SK-N-SH (cell line): ENCODE measurements around the gene NOCT.
"Not testable (repeated sequence)": the region's sequence is repeated elsewhere in the genome, so short reads cannot be mapped to it uniquely, and the experiment has no call there.

ENCODE experiments used
- CTCF ChIP-seq: fragments of 200-600 bp; sonication (generic); IDR thresholded peaks from 2 replicates; pipeline ENCODE4 v1.6.1; 2017; ENCODE audit warnings: antibody characterized with exemption, mild to moderate bottlenecking, moderate library complexity
- EP300 ChIP-seq, 2 experiments: IDR thresholded peaks; 2 replicates each; pipeline versions ENCODE4 v1.4.0 to v1.6.1; 2012; ENCODE audit warnings: borderline replicate concordance in 1 of 2, low read depth in 1 of 2, low read length in 1 of 2
- GABPA ChIP-seq: IDR thresholded peaks from 2 replicates; pipeline ENCODE4 v1.4.0; 2012; ENCODE audit warnings: low read depth, mild to moderate bottlenecking
- MEF2A ChIP-seq: IDR thresholded peaks from 2 replicates; pipeline ENCODE4 v1.4.0; 2012; ENCODE audit warnings: low read depth, borderline replicate concordance
- NFIC ChIP-seq: IDR thresholded peaks from 2 replicates; pipeline ENCODE4 v1.4.0; 2012; ENCODE audit warnings: borderline replicate concordance
- POLR2AphosphoS5 ChIP-seq: IDR thresholded peaks from 2 replicates; pipeline ENCODE4 v1.6.1; 2012; ENCODE audit warnings: low read depth, low read length
- RAD21 ChIP-seq: IDR thresholded peaks from 2 replicates; pipeline ENCODE4 v1.6.1; 2012; ENCODE audit warnings: mild to moderate bottlenecking, low read length
- RCOR1 ChIP-seq: fragments of 150-350 bp; IDR thresholded peaks from 2 replicates; pipeline ENCODE4 v1.6.1; 2017; ENCODE audit warnings: antibody characterized with exemption, low read length
- SMC3 ChIP-seq: IDR thresholded peaks from 2 replicates; pipeline ENCODE4 v1.6.1; 2012; ENCODE audit warnings: low read depth, low read length, improper control_type of control experiment
- TAF1 ChIP-seq: IDR thresholded peaks from 2 replicates; pipeline ENCODE4 v1.6.1; 2012; ENCODE audit warnings: low read depth, mild to moderate bottlenecking, low read length, moderate library complexity, borderline replicate concordance
- TCF12 ChIP-seq: IDR thresholded peaks from 2 replicates; pipeline ENCODE4 v1.4.0; 2012
- USF2 ChIP-seq: fragments of 150-350 bp; IDR thresholded peaks from 2 replicates; pipeline ENCODE4 v1.6.1; 2017; ENCODE audit warnings: antibody characterized with exemption, low read length, low read depth, borderline replicate concordance
- TF ChIP-seq, protein P1 (sequence below): IDR thresholded peaks from 2 replicates; pipeline ENCODE4 v1.6.1; 2012; ENCODE audit warnings: mild to moderate bottlenecking, low read depth, low read length, moderate library complexity
- TF ChIP-seq, protein P2 (sequence below): IDR thresholded peaks from 2 replicates; pipeline ENCODE4 v1.4.0; 2012; ENCODE audit warnings: low read depth, borderline replicate concordance

- TF ChIP-seq, protein P1, sequence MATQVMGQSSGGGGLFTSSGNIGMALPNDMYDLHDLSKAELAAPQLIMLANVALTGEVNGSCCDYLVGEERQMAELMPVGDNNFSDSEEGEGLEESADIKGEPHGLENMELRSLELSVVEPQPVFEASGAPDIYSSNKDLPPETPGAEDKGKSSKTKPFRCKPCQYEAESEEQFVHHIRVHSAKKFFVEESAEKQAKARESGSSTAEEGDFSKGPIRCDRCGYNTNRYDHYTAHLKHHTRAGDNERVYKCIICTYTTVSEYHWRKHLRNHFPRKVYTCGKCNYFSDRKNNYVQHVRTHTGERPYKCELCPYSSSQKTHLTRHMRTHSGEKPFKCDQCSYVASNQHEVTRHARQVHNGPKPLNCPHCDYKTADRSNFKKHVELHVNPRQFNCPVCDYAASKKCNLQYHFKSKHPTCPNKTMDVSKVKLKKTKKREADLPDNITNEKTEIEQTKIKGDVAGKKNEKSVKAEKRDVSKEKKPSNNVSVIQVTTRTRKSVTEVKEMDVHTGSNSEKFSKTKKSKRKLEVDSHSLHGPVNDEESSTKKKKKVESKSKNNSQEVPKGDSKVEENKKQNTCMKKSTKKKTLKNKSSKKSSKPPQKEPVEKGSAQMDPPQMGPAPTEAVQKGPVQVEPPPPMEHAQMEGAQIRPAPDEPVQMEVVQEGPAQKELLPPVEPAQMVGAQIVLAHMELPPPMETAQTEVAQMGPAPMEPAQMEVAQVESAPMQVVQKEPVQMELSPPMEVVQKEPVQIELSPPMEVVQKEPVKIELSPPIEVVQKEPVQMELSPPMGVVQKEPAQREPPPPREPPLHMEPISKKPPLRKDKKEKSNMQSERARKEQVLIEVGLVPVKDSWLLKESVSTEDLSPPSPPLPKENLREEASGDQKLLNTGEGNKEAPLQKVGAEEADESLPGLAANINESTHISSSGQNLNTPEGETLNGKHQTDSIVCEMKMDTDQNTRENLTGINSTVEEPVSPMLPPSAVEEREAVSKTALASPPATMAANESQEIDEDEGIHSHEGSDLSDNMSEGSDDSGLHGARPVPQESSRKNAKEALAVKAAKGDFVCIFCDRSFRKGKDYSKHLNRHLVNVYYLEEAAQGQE = not testable (repeated sequence)
- TF ChIP-seq CTCF; GABPA; USF2; RAD21; POLR2AphosphoS5; EP300 (IDR thresholded peaks at IDR 0.05; ENCODE audit: borderline replicate concordance in 1 of 2, low read depth in 1 of 2, low read length in 1 of 2); TAF1; MEF2A; SMC3; RCOR1; TCF12; NFIC: not testable (repeated sequence)
- TF ChIP-seq, protein P2, sequence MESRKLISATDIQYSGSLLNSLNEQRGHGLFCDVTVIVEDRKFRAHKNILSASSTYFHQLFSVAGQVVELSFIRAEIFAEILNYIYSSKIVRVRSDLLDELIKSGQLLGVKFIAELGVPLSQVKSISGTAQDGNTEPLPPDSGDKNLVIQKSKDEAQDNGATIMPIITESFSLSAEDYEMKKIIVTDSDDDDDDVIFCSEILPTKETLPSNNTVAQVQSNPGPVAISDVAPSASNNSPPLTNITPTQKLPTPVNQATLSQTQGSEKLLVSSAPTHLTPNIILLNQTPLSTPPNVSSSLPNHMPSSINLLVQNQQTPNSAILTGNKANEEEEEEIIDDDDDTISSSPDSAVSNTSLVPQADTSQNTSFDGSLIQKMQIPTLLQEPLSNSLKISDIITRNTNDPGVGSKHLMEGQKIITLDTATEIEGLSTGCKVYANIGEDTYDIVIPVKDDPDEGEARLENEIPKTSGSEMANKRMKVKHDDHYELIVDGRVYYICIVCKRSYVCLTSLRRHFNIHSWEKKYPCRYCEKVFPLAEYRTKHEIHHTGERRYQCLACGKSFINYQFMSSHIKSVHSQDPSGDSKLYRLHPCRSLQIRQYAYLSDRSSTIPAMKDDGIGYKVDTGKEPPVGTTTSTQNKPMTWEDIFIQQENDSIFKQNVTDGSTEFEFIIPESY = not testable (repeated sequence)
These were observed 14.3 kb downstream of the NOCT start for GRCh38 chr4:139029866-139030363.
